ENCODE results near the gene GNAO1.

Gene GNAO1

DNA sequence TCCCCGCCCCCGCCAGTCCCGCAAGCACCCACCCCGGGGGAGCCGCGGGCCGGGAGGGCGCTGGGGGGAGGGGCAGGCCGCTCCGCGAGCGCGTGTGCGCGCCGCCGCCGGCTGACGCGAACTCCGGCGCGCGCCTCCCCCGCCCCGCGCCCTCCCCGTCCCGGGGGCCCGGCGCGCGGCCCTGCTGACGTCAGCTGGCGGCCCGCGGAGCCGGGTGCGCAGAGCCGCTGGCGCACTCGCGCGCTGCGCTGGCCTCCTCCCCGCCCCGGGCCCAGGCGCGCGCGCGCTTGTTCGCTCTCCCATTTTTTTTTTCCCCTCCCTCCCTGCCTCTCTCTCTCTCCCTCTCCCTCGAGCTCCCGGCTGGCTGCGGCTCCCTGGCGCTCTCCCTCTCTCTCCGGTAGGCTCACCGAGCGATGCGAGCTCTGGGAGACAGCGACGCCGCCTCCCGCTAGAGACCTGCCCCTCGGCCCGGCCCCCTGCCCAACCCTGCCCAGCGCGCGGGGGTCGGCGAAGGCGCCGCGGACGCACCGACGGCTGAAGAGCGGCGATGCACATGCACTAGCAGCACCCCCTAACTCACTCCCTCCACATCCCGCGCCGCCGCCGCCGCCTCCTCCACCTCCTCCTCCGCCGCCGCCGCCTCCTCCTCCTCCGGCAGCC, at the start of gene GNAO1:
GNAO1 (plus strand) TSS at position 334 of the 660 bp plus-strand sequence. CDS start 747 bp downstream, outside the sequence.
- no peak for DNase-seq

DNA sequence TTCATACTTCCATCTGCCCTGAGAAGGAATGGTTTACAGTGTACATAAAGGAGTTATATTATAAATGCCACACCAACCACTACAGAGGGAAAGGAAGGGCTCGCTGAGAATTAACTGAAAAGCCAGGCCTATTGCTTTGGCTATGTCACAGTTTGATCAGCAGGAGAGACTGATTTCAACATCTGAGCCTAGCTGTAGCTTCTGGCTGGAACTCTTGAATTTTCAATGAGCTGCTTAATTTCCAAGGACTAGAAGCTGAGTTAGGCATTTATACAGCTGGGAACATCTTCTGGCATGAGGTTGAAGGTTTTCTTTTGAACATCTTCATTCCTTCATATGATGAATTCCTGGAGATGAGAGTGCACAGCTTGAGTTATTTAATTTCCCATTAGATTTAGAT, 47.6 kb upstream of the GNAO1 start:
- no peak for DNase-seq

DNA sequence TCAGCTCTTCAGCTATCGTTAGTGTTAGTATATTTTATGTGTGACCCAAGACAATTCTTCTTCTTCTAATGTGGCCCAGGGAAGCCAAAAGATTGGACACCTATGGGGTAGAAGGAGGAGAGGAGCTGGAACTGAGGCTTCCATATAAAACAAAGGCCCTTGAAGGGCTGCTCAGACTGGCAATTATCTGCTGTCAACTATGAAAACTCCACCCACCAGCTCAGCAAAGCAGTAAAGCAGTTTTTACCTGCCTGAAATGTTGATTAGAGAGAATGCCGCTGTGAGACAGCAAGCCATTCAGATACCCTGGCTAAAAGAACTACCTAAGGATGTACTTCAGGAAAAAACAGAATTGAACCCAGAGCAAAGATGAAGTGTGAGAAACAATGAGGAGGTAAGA, 45.9 kb upstream of the GNAO1 start:
- DNase-seq: no peak

DNA sequence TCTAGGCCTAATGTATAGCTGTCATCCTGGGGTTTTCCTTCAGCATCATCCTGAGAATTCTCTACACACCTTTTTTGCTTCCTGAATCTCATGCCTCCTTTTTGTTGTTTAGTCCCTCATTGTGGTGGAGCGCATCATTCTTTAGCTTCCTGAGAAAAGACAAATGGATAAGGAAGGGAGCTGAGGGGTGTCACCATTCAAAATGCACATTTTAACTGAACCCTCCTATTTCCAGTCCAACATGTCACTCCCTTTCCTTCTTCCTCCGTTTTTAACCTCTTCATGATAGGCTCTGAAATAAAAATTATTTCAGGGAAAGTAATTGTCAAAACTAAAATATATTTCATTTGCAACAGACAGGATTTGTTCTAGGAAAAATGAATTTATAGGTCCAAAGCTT, 39.7 kb upstream of the GNAO1 start:
- DNase-seq: no peak

DNA sequence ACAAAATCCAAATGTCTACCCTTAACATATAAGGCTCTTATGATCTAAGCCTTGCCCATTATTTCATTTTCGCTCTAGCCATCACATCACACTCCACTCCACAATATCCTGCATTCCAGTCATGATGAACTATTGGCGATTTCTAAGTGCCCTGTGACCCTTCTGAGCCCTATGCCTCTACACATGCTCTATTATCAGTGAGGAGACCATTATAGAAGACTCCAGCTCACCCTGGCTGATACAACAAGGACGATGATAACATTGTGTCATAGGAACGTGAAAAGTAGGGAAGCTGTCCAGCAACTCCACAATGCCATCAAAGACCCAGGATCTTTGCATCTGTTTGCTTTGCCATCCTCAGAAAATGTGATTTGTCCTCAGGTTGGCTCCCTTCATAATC, 29.6 kb upstream of the GNAO1 start:
- DNase-seq: no peak

DNA sequence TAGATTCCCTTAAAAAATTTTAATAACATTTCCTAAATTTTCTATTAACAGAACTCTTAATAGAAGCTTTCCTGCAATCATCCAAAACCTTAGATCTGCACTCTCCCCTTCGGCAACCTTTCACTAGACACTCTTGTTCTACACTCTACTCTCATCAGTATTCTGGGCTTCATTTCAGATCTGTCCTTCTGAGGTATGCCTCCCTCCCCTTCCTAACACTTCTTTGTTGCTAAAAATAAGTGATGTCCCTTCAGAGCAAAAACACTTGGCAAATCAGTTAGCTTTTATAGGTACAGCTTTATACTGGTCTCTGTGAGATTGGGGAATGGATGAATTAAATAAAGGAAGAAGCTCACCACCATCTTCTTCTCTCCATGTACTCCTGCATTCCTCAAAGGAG, 28.2 kb upstream of the GNAO1 start:
- DNase-seq: no peak

DNA sequence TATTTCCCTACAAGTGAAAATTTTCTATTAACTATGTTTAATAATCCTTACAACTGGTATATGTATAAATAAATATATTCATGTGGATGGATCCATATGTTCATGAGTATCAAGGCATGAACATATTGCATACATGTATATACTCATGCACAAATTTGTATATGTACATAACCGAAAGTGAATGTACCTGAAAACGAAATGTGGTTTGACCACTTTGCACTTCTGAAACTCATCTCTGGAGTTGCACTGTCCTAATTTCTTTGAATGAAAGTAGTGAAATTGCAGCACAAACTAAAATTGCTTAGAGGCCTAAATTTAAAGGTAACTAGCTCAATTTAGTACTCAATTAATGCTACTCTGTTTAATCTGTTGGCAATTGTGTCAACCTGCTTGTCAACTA, 27.4 kb upstream of the GNAO1 start:
- no peak for DNase-seq

DNA sequence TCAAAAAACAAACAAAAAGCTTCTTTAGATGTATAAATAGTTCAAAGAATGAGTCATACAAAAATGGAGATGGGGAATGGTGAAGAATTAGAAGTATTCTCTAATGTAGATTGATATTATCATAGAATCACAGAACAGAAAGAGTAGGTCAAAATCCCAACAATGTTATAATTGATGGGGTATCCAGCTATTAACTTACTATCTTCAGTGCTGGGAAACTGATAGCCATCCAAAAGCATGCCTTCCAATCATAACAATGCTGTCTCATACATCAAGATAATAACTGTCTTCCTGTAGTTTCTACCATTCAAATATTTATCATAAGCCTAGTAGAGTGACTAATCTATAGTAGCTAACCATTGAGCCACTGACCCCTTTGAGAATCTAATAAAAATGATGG, 26.7 kb upstream of the GNAO1 start:
- no peak for DNase-seq

DNA sequence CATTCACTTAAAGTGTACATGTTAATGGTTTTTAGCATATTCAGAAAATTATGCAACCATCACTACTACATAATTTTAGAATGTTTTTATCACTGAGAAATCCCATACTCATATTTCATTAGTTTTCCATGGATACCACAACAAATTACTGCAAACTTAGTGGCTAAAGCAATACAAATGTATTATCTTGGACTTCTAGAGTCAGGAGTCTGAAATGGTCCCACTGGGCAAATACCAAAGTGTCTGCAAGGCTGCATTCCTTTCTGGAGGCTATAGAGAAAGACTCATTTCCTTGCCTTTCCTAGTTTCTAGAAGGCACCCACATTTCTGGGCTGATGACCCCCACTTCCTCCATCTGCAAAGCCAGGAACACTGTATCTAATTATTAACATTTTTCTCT, 16.9 kb upstream of the GNAO1 start:
- DNase-seq: no peak

DNA sequence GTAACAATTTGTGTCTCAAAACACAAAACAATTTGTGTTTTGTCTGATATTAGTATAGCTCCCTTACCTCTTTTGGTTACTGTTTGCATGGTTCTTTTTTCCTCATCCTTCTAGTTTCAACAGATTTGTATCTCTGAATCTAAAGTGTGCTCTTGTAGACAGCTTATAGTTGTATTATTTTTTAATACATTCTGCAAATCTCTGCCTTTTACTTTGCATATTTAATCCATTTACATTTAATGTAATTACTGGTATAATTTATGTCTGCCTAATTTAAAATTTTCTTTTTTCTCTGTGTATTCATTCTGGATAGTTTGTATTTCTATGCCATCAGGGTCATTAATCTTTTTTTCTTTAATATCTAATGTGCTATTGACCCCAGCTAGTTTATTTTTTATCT, 9.9 kb upstream of the GNAO1 start:
- DNase-seq: no peak

DNA sequence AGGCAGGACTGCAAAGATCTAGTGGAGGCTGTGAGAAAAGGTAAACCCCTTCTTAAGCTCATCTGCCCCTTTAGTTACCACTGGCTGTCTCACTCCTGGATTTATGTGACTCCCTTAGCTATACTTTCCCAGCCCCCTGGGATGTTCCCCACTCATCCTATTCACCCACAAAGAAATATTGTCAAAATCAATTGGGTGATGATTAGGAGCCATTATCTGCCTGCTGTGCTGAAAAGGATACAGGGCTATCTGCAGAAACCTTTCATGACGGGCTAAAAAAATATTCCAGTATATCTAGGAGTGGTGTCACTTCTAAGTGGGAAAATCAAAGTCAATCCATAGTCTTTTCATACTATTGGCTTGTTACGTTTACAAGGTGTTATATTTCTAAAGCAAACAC, 8.0 kb upstream of the GNAO1 start:
- DNase-seq: no peak

DNA sequence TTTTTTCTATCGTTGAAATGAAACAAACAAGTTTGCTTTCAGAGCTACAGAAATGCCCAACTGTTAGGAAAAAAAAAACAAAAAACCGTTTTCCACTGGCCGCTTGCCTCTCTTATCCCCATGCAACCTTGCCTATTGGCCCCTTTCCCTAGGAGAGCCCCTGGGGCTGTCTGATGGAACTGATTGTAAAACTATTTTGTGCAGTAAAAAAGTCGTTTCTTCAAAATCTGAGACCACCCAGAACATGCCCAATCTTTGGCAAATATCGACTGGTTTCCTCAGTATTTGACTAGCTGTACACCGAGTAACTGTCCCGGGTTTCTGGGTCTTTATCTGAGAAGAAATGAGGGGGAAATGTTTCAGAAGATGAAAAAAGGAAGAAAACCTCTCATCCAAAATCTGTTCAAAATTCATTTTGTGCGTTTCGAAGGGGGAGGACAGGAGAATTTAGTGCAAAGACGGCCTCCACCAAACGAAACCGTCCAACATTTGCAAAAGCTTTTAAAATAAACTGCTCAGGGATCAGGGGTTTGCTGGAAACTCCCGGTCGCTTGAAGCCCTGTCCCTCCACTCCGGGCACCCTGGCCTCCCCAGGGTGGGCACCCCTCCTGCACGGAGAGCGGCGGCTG, 1.1 kb upstream of the GNAO1 start:
- DNase-seq: no peak

DNA sequence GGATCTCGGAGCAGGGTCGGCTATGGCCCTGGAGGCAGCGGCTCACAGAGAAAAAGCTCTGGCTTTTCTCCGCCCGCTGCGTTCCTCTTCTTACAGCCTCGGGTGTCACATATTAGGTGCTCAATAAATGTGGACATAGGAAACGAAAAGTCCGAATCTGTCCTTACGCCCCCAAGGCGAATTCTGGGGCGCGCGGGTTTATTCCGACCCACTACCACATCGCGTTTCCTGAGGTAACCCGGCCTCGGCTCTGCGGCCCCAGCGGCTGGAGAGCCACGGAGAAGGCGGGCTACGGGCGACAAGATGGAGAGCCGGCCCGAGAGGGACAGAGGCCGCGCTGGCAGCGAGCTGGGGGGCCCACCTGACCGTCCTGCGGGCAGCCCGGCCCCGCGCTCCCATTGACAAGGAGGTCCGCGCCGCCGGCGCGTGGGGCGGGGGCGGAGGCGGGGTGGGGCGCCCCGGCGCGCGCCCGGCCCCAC, 573 bp upstream of the GNAO1 start:
- no peak for DNase-seq

DNA sequence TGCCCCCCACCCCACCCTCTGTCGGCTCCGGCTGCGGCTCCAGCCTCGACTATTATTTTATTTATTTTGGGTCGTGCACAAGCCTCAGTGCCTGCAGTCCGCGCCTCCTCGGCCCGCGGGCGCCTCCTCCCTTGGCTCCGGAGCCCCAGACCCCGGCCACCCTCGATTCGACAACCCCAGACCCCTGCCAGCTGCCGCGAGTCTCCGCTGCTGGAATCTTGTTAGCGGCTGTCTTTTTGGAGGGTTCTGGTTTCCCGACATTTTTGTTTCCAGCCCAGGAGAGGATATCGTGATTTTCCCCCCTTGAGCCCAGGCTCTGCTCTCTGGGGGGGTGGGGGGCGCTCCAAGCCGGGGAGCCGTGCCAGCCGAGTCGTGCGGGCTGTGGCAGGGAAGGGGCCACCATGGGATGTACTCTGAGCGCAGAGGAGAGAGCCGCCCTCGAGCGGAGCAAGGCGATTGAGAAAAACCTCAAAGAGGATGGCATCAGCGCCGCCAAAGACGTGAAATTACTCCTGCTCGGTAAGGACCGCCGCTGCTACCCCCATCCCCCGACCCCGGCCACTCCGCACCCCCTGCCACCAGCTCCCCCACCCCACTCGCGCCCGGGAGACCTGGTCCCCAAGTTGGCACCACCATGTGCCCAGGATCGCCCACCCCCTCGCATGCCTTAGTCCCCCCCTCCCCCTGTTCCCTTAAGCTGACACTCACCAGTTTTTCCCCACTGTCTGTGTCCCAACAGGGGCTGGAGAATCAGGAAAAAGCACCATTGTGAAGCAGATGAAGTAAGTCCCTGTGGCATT, 746 bp downstream of the GNAO1 start:
- no peak for DNase-seq

DNA sequence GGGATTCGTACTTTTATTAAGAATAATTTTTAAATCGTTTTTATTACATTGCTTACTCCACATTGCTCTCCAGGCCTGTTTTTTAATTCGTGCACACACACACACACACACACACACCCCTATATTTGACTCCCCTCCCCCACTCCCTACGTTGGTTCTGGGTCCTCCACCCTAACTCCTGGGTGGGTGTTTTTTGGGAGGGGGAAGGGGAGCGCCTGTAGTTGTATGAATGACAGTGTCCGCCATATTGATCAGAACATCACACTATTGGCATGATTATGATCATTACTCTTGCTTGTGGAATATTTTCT, 1.3 kb downstream of the GNAO1 start:
- DNase-seq: no peak

DNA sequence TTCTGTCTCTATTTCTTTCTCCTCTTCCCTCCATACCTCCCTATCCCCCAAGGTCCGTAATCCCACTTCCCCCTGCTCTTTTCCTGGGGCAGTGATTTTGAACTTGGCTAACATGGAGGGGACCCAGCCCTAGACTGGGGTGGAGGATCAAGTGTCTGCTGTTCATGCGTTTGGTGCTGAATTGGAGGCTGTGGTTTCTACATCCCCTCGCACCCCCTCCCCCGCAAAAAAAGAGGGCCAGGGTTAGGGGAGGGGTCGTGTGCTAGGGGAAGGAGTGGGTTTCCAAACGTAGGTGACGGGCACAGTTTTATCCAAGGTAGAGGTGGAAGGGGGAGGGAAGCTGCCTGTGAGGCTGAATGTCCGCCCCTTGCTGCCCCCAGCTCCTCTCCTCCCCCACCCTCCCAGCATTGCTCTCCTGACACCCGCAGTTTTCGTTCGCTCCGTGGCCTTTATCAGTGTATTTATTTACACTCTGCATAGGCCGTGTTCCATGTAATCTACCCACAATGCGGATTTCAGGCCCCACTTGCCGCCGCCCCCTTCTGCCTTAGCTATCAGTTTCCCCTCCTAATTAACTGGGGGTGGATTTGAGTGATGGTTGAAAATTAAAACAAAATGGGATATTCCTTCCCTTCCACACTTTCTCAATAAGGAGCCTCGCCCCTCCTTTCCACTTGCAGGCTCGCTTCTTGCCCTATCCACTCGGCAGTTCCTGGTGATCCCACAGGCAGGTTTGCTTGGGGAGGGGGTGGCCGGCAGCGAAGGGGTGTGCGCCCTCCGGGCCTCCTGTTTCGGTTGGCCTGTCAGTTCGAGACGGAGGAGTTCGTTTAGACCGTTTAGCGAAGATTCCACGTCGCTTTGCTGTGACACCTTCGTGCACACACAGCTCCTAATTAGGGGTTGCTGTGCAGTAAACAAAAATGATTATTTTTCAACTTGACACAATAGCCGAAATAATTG, 2.0 kb downstream of the GNAO1 start:
- DNase-seq: no peak

DNA sequence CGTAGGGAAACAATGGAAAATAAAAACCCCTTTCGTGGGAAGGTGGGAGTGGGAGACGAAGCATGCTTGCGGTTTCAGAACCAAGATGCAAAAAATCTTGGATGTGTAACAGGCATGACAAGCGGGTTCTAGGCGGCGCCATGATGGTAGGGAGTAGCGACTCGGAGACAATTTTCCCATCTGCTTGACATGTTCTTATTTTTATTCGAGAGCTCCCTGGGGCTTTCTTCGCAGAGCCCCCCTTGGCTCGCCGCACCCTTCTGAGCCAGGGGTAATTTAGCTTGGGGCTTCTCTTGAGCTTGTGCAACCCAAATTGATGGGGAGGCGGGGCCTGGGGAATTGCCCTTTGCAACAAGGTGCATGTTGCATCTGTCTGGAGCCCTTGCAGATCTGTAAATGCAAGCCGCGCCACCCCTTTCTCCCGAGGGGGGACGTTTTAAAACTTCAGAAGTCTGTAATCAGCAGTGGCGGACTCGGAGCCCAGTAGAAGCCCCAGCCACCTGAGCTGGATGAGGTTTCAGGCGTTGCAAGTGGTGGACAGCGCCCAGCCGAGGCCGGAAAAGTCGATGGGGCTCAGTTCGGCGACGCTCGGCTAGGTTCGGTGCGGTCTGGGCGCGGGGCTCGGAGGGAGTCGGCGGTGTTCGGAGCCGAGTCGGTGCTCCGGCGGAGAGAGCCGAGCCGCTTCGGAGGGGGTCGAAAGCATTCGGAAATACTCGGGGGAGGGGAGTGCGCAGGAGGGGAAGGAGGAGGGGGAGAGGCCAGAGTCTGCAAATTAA, 2.9 kb downstream of the GNAO1 start:
- DNase-seq: peak; percentile 55

DNA sequence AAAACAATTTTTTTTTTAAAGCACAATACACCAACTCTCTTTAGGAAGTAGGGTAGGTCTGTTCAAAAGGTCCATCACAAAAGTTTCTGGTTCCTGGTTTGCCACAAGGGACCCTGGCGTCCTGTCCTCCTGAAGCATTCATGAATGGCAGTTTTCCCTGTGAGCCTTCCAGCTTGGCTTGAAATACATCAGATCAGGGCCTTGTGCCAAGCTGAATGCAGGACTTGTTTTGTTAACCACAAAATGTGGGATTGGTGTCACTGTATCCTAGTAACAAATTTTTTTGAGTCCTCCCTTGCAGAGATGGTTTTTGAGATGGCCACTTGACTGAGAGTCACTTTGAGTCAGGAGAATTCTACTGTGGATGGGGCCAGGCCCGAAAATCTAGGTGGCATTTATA, 3.9 kb downstream of the GNAO1 start:
- DNase-seq: no peak

DNA sequence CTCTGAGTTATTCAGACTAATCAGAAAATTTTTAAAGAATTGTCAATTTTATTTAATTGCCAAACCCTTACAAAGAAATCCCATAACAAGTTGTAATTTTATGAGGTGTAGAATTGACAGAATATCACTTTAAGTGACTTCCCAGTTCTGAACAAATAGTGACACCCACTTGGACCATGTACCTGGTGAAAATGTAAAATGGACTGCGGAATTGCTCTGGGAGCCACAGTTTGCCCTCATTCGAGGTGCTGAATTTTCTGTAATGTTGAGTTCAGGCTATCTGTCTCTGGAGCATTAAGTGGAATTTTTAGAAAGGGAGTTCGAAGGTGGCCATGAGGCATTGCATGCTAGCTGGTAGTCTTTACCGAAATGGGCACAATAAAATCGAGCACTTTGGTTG, 5.1 kb downstream of the GNAO1 start:
- no peak for DNase-seq

DNA sequence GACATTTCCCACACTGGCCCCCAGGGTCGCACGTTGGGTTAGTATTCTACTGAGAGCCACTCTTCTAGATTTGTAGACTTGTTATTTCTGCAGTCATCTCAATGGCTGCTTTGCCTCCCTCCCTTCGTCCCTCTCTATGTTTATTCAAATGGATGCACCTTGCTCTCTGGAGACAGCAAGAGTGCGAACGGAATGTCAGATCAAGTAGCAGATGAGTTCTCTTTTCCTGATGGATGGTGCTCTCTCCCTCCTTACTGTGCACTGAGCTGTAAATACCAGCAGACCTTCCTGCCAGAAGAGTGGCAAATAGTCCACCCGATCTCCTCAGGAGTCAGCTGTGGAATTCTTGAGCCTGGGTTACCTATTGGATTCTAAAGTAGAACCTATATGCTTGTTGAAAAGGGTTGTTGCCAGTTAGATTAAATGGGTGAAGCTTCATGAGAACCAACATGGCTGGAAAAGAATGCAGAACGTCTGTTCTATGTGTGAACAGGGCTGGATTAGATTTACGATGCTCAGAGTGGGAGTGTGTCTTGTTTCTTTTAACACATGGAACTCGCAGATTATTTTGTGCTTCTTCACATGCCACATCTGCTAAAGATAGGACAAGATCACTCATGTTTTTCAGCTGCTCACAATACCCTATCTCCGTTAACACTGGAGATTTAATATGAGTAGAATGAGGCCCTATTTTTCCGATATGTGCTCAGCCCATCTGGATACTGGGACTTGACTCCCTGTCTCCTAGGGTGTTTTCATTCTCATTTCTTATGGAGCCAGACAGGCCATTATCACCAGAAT, 6.1 kb downstream of the GNAO1 start:
- DNase-seq: no peak

DNA sequence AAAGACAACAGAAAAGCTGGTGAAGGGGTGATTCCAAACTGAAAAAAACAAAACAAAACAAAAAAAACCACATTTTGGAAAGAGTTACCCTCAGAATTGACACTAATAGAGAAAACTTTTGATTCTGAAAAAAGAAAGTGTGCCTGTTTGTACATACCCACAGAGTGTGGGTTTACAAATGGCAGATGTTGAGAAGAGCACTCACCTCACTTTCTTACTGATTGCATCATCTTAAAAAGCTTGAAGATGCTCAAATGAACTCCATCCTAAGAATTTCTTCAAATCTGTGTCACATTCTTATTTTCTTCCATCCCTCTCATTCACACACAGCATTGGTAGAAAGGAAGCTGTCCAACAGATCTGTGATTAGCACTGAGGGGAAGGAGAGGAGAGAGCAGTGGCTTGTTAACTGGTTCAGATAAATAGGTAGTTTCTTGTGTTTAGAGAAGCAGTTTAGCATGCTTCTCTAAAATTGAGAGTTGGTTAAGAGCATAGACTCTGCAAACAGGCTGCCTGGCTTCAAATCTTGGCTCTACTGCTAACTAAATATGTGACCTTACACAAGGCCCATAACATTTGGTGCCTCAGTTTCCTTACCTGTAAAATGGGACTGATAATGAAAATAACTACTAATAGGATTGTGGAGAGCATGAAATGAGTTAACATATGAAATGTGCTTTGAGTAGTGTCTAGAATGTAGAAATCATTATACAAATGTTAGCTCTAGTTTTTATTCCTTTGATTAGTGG, 6.9 kb downstream of the GNAO1 start:
- no peak for DNase-seq
